ENCODE measurements around the gene PTTG2.

PTTG2 gene

DNA sequence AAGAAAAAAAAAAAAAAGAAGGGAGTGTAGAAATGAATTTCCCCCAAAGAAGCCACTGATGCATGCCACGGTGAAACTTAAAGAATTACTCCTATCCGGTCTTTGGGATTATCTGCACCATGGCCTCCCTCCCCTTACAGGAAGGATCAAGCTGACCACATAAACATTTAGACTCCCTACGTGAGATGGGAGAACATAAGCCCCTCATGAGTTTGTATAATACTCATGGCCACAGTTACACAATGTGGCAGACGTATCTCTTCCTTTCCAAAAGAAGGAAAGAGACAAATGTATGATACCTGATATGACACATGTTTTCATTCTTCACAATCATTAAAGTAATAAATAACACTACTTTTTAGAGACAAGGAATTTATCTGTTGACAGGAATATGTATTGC lies 3.3 kb upstream of the PTTG2 start:
- TF ChIP-seq, protein P1, sequence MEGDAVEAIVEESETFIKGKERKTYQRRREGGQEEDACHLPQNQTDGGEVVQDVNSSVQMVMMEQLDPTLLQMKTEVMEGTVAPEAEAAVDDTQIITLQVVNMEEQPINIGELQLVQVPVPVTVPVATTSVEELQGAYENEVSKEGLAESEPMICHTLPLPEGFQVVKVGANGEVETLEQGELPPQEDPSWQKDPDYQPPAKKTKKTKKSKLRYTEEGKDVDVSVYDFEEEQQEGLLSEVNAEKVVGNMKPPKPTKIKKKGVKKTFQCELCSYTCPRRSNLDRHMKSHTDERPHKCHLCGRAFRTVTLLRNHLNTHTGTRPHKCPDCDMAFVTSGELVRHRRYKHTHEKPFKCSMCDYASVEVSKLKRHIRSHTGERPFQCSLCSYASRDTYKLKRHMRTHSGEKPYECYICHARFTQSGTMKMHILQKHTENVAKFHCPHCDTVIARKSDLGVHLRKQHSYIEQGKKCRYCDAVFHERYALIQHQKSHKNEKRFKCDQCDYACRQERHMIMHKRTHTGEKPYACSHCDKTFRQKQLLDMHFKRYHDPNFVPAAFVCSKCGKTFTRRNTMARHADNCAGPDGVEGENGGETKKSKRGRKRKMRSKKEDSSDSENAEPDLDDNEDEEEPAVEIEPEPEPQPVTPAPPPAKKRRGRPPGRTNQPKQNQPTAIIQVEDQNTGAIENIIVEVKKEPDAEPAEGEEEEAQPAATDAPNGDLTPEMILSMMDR (IDR thresholded peaks at IDR 0.05): no peak
- H3K27ac ChIP-seq: no peak overlapping the region
- no peak overlapping the region for H3K4me3 ChIP-seq
- DNase-seq (ENCODE audit: low spot score): no peak

DNA sequence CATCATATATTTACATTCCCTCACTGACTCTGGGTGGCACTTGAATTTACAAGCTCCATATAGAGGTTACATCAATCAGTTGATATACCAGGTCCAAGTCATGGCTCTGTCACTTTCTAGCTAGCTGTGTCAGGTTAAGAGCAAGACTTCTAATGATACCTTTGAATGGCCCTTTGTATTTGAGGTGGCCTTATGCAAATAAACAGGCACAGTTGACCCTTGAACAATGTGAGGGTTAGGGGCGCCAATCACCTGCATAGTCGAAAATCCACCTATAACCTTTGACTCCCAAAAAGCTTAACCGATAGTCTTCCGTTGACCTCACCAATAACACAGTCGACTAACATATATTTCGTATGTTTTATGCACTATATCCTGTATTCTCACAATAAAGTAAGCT lies 1.3 kb upstream of the PTTG2 start:
- DNase-seq (ENCODE audit: low spot score): no peak
- TF ChIP-seq, protein P1 (IDR thresholded peaks at IDR 0.05): no peak
- Histone ChIP-seq H3K4me3 (no peak overlapping the region), H3K27ac (no peak overlapping the region)

DNA sequence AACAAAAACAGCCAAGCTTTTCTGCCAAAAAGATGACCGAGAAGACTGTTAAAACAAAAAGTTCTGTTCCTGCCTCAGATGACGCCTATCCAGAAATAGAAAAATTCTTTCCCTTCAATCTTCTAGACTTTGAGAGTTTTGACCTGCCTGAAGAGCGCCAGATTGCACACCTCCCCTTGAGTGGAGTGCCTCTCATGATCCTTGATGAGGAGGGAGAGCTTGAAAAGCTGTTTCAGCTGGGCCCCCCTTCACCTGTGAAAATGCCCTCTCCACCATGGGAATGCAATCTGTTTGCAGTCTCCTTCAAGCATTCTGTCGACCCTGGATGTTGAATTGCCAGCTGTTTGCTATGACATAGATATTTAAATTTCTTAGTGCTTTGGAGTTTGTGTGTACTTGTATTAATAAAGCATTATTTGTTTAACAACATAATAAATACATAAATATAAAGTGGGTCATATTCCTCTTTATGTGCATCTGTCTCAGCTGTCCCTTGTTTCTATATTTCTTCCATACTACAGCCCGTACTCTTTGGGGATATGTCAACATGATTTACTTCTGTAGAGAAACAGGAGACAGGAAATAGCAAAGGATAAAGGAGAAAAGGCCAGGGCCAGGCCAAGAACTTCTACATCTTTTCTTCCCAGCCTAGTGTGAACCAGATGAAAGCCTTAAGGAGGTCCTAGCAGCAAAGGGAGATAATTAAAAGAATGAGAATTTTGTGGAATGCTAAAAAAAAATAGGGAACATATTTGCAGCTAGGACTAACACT lies 667 bp downstream of the PTTG2 start:
- no peak overlapping the region for H3K27ac ChIP-seq
- TF ChIP-seq, protein P1 (IDR thresholded peaks at IDR 0.05): no peak
- no peak for DNase-seq (ENCODE audit: low spot score)
- no peak overlapping the region for H3K4me3 ChIP-seq

DNA sequence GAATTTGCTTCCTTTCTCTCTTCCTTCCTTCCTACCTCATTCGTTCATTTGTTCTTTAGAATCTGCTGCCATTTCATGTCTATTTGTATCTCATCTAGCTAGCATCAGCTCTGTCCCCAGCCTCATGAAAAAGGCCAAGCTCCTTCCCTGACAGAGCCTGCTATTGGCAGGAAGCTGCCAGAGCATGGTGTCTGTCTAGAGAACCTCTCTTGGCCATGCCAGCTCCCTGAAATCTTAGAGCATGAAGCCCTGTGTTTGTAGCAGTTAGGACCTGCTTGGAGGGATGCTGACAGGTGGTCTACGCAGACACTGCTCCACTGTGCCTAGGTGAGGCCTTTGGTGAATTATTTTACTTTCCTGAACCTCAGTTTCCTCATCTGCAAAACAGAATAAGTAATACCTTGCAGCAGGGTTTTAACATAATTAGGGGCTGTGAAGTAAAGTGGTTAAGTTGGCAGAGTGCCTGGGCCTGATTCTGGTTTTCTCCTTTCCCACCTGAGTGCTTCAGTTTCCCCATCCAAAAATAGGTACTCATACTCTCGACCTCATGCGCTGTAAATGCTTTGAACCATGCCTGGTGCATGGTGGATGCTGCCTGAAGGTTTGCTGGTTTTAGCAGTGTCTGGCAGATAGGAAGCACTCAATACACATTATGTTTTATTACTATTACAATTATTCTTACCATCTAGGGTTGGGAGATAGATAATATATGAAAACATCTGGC lies 4.7 kb downstream of the PTTG2 start:
- no peak for DNase-seq (ENCODE audit: low spot score)
- Histone ChIP-seq H3K4me3 (no peak overlapping the region), H3K27ac (no peak overlapping the region)
- TF ChIP-seq, protein P1 (IDR thresholded peaks at IDR 0.05): no peak

DNA sequence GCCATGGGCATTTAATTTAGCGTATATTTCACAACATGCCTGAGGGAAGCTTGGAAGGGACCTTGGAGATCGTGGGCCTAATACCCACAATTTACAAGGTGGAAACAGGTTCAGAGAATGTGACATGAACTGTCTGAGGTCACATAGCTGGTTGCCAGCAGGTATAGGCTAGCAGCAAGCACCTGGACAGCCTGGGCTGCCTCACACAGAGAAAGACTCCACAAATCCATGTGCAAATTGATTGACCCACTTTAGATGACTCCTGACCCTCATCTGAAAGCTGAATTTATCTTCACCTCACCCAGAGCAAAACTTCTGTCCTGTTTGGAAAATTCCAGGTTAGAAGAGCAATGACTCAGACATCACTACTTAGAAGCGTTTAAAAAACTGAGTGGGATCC lies 5.8 kb downstream of the PTTG2 start:
- no peak for DNase-seq (ENCODE audit: low spot score)
- H3K4me3 ChIP-seq: no peak overlapping the region
- H3K27ac ChIP-seq: no peak overlapping the region

DNA sequence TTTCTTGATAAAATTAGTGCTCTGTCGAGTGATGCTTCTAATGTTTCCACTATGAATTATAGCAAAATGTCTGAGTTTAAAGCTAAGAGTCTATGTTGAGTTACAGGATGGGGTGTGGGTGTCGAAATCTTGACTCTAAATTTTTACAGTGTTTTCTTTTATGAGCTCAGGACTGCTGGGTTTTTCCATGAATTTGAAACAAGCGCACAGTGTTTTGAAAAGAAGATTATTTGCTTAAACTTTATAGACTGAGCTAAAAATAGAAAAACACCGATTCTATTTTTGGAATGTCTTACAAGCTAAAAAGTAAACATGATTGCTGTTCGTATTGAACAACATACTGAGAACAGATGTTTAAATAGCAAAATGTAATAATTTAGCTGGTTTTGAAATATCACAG lies 7.5 kb downstream of the PTTG2 start:
- TF ChIP-seq, protein P1 (IDR thresholded peaks at IDR 0.05): no peak
- peak overlapping the region; percentile 76 to 80 for H3K27ac ChIP-seq
- no peak overlapping the region for H3K4me3 ChIP-seq
- no peak for DNase-seq (ENCODE audit: low spot score)

More for the DNA sequence above, 5.8 kb downstream of the PTTG2 start:
- TF ChIP-seq, protein P1 (IDR thresholded peaks at IDR 0.05): no peak

DNA sequence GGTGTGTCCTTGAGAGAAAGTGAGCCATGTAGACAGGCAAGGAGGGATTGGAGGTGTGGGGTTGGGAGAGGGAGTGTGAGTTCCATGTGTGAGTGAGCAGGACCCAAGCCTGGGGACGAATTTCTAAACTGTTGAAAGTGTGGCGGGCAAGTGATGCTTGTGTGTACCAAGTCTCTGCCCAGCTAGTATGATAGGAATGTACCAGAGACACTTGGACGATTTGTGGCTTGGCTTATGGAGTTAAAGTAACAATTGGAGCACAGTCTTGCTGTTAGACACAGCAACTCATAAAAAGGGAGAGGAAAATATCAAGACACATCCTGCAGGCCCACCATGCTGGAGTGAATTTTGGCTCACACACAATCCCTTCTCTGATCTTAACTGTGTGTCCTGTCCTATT lies 8.5 kb downstream of the PTTG2 start:
- TF ChIP-seq, protein P1 (IDR thresholded peaks at IDR 0.05): no peak
- Histone ChIP-seq H3K4me3 (no peak overlapping the region), H3K27ac (peak overlapping the region; percentile 76 to 80)
- no peak for DNase-seq (ENCODE audit: low spot score)

Measured in coronary artery (tissue), 2 donors.